K562 (cell line): ENCODE measurements around the gene TBRG1. TPM values are rescaled to one million over a fixed set of nuclear protein-coding genes. Genes with fewer than 3 reads are reported as not detected.
A peak's percentile ranks its signal among the peaks of the same experiment; 100 is the strongest.

ENCODE experiments used
- ATAC-seq: fragments of 200-7000 bp; cut with Tn5 transposase; 3 replicates; pipeline ENCODE4 v1.9.1; 2020; ENCODE audit warnings: moderate library complexity
- BruUV-seq: library from RNA; stranded (reverse); fragments of 400-500 nt; replicated peaks from 2 replicates; lab custom pipeline; 2021; lab: Mats Ljungman, UMichigan
- CTCF ChIA-PET: fragments of 300-600 bp; formaldehyde crosslinking; extraction: SDS; loops from one replicate; lab custom pipeline; 2021; ENCODE audit warnings: low intra/inter-chr PET ratio; lab: Yijun Ruan, JAX
- POLR2A ChIA-PET: fragments of 300-600, 350-650 bp; sonication (Branson Sonifier 250); formaldehyde crosslinking; extraction: SDS; loops from one replicate; lab custom pipeline; 2021; ENCODE audit warnings: antibody characterized with exemption, inconsistent platforms; lab: Yijun Ruan, JAX
- DNase-seq, 4 experiments: peaks; one replicate each; pipeline versions ENCODE4 v3.0.0 to v3.0.0-alpha.2; 2011 to 2018; ENCODE audit warnings: low spot score in 3 of 4, mixed read lengths in 3 of 4; ENCODE audit errors: extremely low read depth in 1 of 4
- FAIRE-seq: peaks from 2 replicates; lab custom pipeline; 2011; peaks lifted over from hg19 to GRCh38; lab: Jason Lieb, UNC
- H2AFZ ChIP-seq: 2 replicates; pipeline ENCODE4 v1.6.0; 2011; ENCODE audit warnings: low read depth, low read length, control low read depth, inconsistent platforms
- H3K27ac ChIP-seq: fragments of 200-600 bp; 3 replicates; pipeline ENCODE4 v1.8.0; 2011; ENCODE audit warnings: low read depth, mild to moderate bottlenecking, control low read depth, inconsistent platforms, low read length, moderate library complexity, mixed read lengths; ENCODE audit errors: extremely low read depth
- H3K27me3 ChIP-seq, 2 experiments: fragments of 300-600 bp in 1 of 2; 2 replicates in 1 of 2; 3 replicates in 1 of 2; pipeline versions ENCODE4 v1.6.0 to v1.8.0; 2011; ENCODE audit warnings: inconsistent platforms in 2 of 2, low read length in 2 of 2, mild to moderate bottlenecking in 1 of 2, mixed read lengths in 1 of 2, moderate library complexity in 1 of 2; ENCODE audit not compliant: control insufficient read depth in 2 of 2, insufficient read depth in 2 of 2
- H3K36me3 ChIP-seq: fragments of 300-600 bp; 3 replicates; pipeline ENCODE4 v1.8.0; 2011; ENCODE audit warnings: mild to moderate bottlenecking, low read length, inconsistent platforms; ENCODE audit not compliant: control insufficient read depth, insufficient read depth
- H3K4me1 ChIP-seq, 2 experiments: fragments of 200-600 bp in 1 of 2; replicated peaks in 1 of 2; 2 replicates in 1 of 2; 3 replicates in 1 of 2; pipeline versions ENCODE4 v1.5.1 to v1.8.0; 2011; ENCODE audit warnings: inconsistent platforms in 2 of 2, low read length in 2 of 2, mild to moderate bottlenecking in 1 of 2, mixed read lengths in 1 of 2, moderate library complexity in 1 of 2; ENCODE audit not compliant: control insufficient read depth in 2 of 2, insufficient read depth in 2 of 2
- H3K4me2 ChIP-seq: 2 replicates; pipeline ENCODE4 v1.6.1; 2011; ENCODE audit warnings: low read length, control low read depth, inconsistent platforms, mixed read lengths; ENCODE audit not compliant: insufficient read depth
- H3K4me3 ChIP-seq: fragments of 200-600 bp; sonication (generic), shearing (Covaris generic); 2 replicates; pipeline ENCODE4 v1.5.1; 2016; ENCODE audit warnings: control low read depth, inconsistent platforms
- H3K79me2 ChIP-seq: fragments of 200-600 bp; 3 replicates; pipeline ENCODE4 v1.8.0; 2011; ENCODE audit warnings: low read length, inconsistent platforms; ENCODE audit not compliant: control insufficient read depth, insufficient read depth
- H3K9ac ChIP-seq, 2 experiments: 2 replicates each; pipeline versions ENCODE4 v1.6.0 to v1.6.1; 2011; ENCODE audit warnings: low read depth in 2 of 2, low read length in 2 of 2, control low read depth in 1 of 2, inconsistent platforms in 1 of 2, mild to moderate bottlenecking in 1 of 2, mixed read lengths in 1 of 2; ENCODE audit not compliant: insufficient read depth in 1 of 2
- H3K9me1 ChIP-seq: one replicate; pipeline ENCODE4 v1.6.0; 2011; ENCODE audit warnings: inconsistent platforms, mild to moderate bottlenecking, low read length, moderate library complexity; ENCODE audit not compliant: control insufficient read depth, insufficient read depth
- H3K9me3 ChIP-seq: replicated peaks from 2 replicates; pipeline ENCODE4 v1.5.1; 2011; ENCODE audit warnings: low read depth, low read length, inconsistent platforms; ENCODE audit not compliant: control insufficient read depth, insufficient read depth
- H4K20me1 ChIP-seq: replicated peaks from 2 replicates; pipeline ENCODE4 v1.6.1; 2011; ENCODE audit warnings: low read length, inconsistent platforms, mixed read lengths; ENCODE audit not compliant: control insufficient read depth, insufficient read depth
- ARHGAP35 ChIP-seq: fragments of 450-650 bp; IDR thresholded peaks from 2 replicates; pipeline ENCODE4 v1.6.1; 2018; ENCODE audit not compliant: partially characterized antibody
- ATF1 ChIP-seq, 2 experiments: fragments of 450-650 bp in 1 of 2; IDR thresholded peaks; 2 replicates each; pipeline ENCODE4 v1.6.1; 2016; ENCODE audit warnings: missing compliant biosample characterization in 1 of 2, missing genetic modification characterization in 1 of 2
- CAMTA2 ChIP-seq: fragments of 250-450 bp; sonication (Bioruptor Pico); conservative IDR thresholded peaks from 2 replicates; pipeline ENCODE4 v1.5.1; 2022
- CBFA2T2 ChIP-seq: fragments of 450-650 bp; conservative IDR thresholded peaks from 2 replicates; pipeline ENCODE4 v1.6.1; 2017; ENCODE audit warnings: mild to moderate bottlenecking
- CEBPG ChIP-seq, 3 experiments: fragments of 200-800 bp in 1 of 3; sonication (Bioruptor generic) in 1 of 3; sonication (generic) in 1 of 3; formaldehyde crosslinking in 1 of 3; IDR thresholded peaks in 2 of 3; conservative IDR thresholded peaks in 1 of 3; 2 replicates each; pipeline versions ENCODE4 v1.6.1 to v1.8.0; 2016 to 2022; ENCODE audit warnings: missing compliant biosample characterization in 2 of 3, missing genetic modification characterization in 2 of 3, mild to moderate bottlenecking in 1 of 3, missing genetic modification reagents in 1 of 3
- CHD1 ChIP-seq: fragments of 200-600 bp; sonication (generic); IDR thresholded peaks from one replicate; pipeline ENCODE4 v1.6.1; 2012; ENCODE audit warnings: mild to moderate bottlenecking, moderate library complexity, low read length, inconsistent platforms
- CREBBP ChIP-seq: IDR thresholded peaks from one replicate; pipeline ENCODE4 v1.6.1; 2012; ENCODE audit warnings: low read depth, mild to moderate bottlenecking, control low read depth, inconsistent platforms, low read length
- HNRNPL ChIP-seq: fragments of 200-400 bp; formaldehyde crosslinking; IDR thresholded peaks from 2 replicates; pipeline ENCODE4 v1.6.1; 2017; ENCODE audit warnings: low read depth, mild to moderate bottlenecking, low read length
- RCOR1 ChIP-seq, 2 experiments: IDR thresholded peaks; 2 replicates each; pipeline ENCODE4 v1.6.1; 2012; ENCODE audit warnings: low read depth in 2 of 2, low read length in 2 of 2, borderline replicate concordance in 1 of 2, improper control_type of control experiment in 1 of 2
- TFAM ChIP-seq: fragments of 250-450 bp; sonication (Bioruptor Pico); conservative IDR thresholded peaks from 2 replicates; pipeline ENCODE4 v1.5.0; 2021; ENCODE audit warnings: mild to moderate bottlenecking, moderate library complexity
- TRIM24 ChIP-seq, 2 experiments: fragments of 450-650 bp; IDR thresholded peaks; 2 replicates each; pipeline ENCODE4 v1.6.1; 2016
- XRCC4 ChIP-seq: IDR thresholded peaks from one replicate; pipeline ENCODE4 v1.6.1; 2011; ENCODE audit not compliant: insufficient read depth, insufficient read length; ENCODE audit errors: extremely low read depth
- ZC3H11A ChIP-seq: IDR thresholded peaks from 2 replicates; pipeline ENCODE4 v1.6.1; 2012; ENCODE audit warnings: low read depth, low read length, improper control_type of control experiment
- WGBS: fragments of 100-300 bp; shearing (Covaris generic); methylation state at CpG from one replicate; pipeline ENCODE4 v1.1.6; 2016; ENCODE audit warnings: low coverage, mixed read lengths; ENCODE audit not compliant: insufficient coverage; ENCODE audit errors: missing lambda C conversion rate; 5-methylcytosine and 5-hydroxymethylcytosine counted together
- in situ Hi-C: fragments of 300-500 bp; cut with MboI; formaldehyde crosslinking; loops from 4 replicates; pipeline ENCODE4 v1.15.0; 2018; ENCODE audit warnings: inconsistent platforms, mixed read lengths
- intact Hi-C: fragments of 100-400 bp; cut with micrococcal nuclease; formaldehyde crosslinking; loops from 2 replicates; pipeline ENCODE4 v1.14.2; 2022
- polyA plus RNA-seq, 8 experiments: library from polyadenylated mRNA; depleted of rRNA in 4 of 8; stranded (reverse) in 5 of 8; unstranded in 3 of 8; fragments of >200 nt; fragmentation: Nextera tagmentation in 2 of 8; fragmentation: Illumina TruSeq in 1 of 8; extraction: Ambion mirVana in 2 of 8; extraction: Trizol in 1 of 8; gene quantifications; 2 replicates each; pipeline versions ENCODE4 v1.2.1 to v1.2.3, GENCODE V29; 2011 to 2014; ENCODE audit warnings: inconsistent platforms in 1 of 8, missing spikeins in 1 of 8
- total RNA-seq, 7 experiments: library from RNA; depleted of rRNA in 6 of 7; stranded (reverse); fragments of >200 nt in 6 of 7; fragmentation: Illumina TruSeq in 2 of 7; extraction: Trizol in 2 of 7; gene quantifications; 2 replicates each; pipeline versions ENCODE4 v1.2.1 to v1.2.3, GENCODE V29; 2011 to 2021; ENCODE audit warnings: low replicate concordance in 1 of 7
- TF ChIP-seq, protein P1 (sequence below), 2 experiments: fragments of 200-800 bp in 1 of 2; sonication (Bioruptor generic) in 1 of 2; sonication (generic) in 1 of 2; formaldehyde crosslinking in 1 of 2; IDR thresholded peaks in 1 of 2; conservative IDR thresholded peaks in 1 of 2; 2 replicates each; pipeline versions ENCODE4 v1.5.0 to v1.6.1; 2016 to 2020; ENCODE audit warnings: missing compliant biosample characterization in 1 of 2, missing genetic modification characterization in 1 of 2, missing genetic modification reagents in 1 of 2
- TF ChIP-seq, protein P2 (sequence below), 3 experiments: IDR thresholded peaks in 2 of 3; conservative IDR thresholded peaks in 1 of 3; 2 replicates each; pipeline ENCODE4 v1.5.1; 2011 to 2012; ENCODE audit warnings: low read length in 3 of 3, mild to moderate bottlenecking in 3 of 3, control low read depth in 2 of 3, improper control_type of control experiment in 1 of 3, inconsistent platforms in 1 of 3, low read depth in 1 of 3, mixed read lengths in 1 of 3, moderate library complexity in 1 of 3; ENCODE audit not compliant: insufficient read depth in 2 of 3
- TF ChIP-seq, protein P3 (sequence below): IDR thresholded peaks from 2 replicates; pipeline ENCODE4 v1.6.1; 2016; ENCODE audit warnings: missing genetic modification characterization, missing compliant biosample characterization

Gene TBRG1
- total and polyA plus RNA-seq, 9 of the 15 experiments (the other 6 are each of a cell fraction or from before 2014, with no cell fraction given) = 8.7 to 30.0 (median 20.2) TPM

DNA sequence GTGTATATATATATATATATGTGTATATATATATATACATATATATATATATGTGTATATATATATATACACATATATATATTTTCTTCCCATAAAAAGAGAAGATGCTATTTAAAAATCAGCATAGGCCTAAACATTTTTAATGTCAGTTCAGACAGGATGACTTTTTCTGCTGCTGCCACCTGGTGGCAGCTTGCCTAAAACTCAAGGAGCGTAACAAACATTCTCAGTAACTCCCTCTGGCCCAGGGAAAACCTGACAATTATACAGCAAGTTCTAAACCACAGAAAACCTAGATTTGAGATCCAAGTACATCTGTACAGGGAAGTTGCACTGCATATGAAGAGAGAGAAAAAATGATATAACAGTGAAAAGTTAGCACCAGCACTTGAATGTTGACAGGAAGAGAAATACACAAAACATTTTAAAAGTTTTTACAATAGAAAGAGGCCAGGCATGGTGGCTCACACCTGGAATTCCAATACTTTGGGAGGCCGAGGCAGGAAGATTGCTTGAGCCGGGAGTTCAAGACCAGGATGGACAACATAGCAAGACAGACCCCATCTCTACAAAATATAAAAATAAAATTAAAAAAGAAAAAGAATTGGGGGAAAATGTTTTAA is 36.3 kb upstream of the TBRG1 start:
- DNase-seq = peak; percentile 25 to 75 (median 41)
- TF ChIP-seq CREBBP (no peak), TRIM24 (IDR thresholded peaks at IDR 0.05) (no peak), RCOR1 (IDR thresholded peaks at IDR 0.05; ENCODE audit: borderline replicate concordance in 1 of 2, low read depth in 2 of 2, low read length in 2 of 2) (no peak), TFAM (CRISPR knock-in tag) (no peak), ARHGAP35 (no peak), ZC3H11A (no peak), CAMTA2 (CRISPR knock-in tag) (no peak), CEBPG (CRISPR knock-in tag; IDR thresholded peaks at IDR 0.05) (no peak), CEBPG (tag; conservative IDR thresholded peaks at IDR 0.05 in 1 of 2, IDR thresholded peaks at IDR 0.05 in 1 of 2) (no peak), XRCC4 (no peak), ATF1 (CRISPR knock-in tag; IDR thresholded peaks at IDR 0.05) (no peak), ATF1 (tag; IDR thresholded peaks at IDR 0.05) (no peak), CHD1 (no peak), CBFA2T2 (no peak), HNRNPL (no peak)
- TF ChIP-seq, protein P1, sequence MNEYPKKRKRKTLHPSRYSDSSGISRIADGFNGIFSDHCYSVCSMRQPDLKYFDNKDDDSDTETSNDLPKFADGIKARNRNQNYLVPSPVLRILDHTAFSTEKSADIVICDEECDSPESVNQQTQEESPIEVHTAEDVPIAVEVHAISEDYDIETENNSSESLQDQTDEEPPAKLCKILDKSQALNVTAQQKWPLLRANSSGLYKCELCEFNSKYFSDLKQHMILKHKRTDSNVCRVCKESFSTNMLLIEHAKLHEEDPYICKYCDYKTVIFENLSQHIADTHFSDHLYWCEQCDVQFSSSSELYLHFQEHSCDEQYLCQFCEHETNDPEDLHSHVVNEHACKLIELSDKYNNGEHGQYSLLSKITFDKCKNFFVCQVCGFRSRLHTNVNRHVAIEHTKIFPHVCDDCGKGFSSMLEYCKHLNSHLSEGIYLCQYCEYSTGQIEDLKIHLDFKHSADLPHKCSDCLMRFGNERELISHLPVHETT (CRISPR knock-in tag; conservative IDR thresholded peaks at IDR 0.05 in 1 of 2, IDR thresholded peaks at IDR 0.05 in 1 of 2) = no peak
- TF ChIP-seq, protein P2, sequence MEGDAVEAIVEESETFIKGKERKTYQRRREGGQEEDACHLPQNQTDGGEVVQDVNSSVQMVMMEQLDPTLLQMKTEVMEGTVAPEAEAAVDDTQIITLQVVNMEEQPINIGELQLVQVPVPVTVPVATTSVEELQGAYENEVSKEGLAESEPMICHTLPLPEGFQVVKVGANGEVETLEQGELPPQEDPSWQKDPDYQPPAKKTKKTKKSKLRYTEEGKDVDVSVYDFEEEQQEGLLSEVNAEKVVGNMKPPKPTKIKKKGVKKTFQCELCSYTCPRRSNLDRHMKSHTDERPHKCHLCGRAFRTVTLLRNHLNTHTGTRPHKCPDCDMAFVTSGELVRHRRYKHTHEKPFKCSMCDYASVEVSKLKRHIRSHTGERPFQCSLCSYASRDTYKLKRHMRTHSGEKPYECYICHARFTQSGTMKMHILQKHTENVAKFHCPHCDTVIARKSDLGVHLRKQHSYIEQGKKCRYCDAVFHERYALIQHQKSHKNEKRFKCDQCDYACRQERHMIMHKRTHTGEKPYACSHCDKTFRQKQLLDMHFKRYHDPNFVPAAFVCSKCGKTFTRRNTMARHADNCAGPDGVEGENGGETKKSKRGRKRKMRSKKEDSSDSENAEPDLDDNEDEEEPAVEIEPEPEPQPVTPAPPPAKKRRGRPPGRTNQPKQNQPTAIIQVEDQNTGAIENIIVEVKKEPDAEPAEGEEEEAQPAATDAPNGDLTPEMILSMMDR (IDR thresholded peaks at IDR 0.05 in 2 of 3, conservative IDR thresholded peaks at IDR 0.05 in 1 of 3; ENCODE audit: insufficient read depth in 2 of 3, low read depth in 1 of 3, low read length in 3 of 3) = peak; percentile 66 to 71 (median 67)
- TF ChIP-seq, protein P3, sequence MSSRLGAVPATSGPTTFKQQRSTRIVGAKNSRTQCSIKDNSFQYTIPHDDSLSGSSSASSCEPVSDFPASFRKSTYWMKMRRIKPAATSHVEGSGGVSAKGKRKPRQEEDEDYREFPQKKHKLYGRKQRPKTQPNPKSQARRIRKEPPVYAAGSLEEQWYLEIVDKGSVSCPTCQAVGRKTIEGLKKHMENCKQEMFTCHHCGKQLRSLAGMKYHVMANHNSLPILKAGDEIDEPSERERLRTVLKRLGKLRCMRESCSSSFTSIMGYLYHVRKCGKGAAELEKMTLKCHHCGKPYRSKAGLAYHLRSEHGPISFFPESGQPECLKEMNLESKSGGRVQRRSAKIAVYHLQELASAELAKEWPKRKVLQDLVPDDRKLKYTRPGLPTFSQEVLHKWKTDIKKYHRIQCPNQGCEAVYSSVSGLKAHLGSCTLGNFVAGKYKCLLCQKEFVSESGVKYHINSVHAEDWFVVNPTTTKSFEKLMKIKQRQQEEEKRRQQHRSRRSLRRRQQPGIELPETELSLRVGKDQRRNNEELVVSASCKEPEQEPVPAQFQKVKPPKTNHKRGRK = peak; percentile 70

More for the DNA sequence above, 36.3 kb upstream of the TBRG1 start:
- 2% methylated on average over 3 of the region's 3 CpGs for WGBS
- FAIRE-seq = peak; percentile 84
- CTCF ChIA-PET = interaction anchor here (0.7 to 1.6 kb wide), 7 partner anchors 121 to 516 kb away, joined by 3 to 9 read pairs (median 3); no protein-coding TSS in a partner anchor
- in situ Hi-C loops (loop anchor here (5.0 to 25.0 kb wide), 2 partner anchors 169 to 524 kb away; no protein-coding TSS in a partner anchor), intact Hi-C loops (loop anchor here (1.0 to 10.0 kb wide), 3 partner anchors 171 to 518 kb away; no protein-coding TSS in a partner anchor)
- Histone ChIP-seq H4K20me1 (no peaks in the 10 kb centered on the region), H3K27ac (no peak overlapping the region), H3K27me3 (no peaks in the 10 kb centered on the region), H2AFZ (no peak overlapping the region), H3K9ac (no peak overlapping the region), H3K4me3 (no peak overlapping the region), H3K79me2 (no peaks in the 10 kb centered on the region), H3K4me1 (peaks cover 0 to 5% of the 10 kb centered on the region in 2 experiments; a peak in 2 of 5 replicates), H3K9me1 (no peaks in the 10 kb centered on the region), H3K36me3 (no peaks in the 10 kb centered on the region), H3K4me2 (no peak overlapping the region), H3K9me3 (no peaks in the 10 kb centered on the region)
- no TSS peak for BruUV-seq
- POLR2A ChIA-PET = no interaction called here
- peak; percentile 84 for ATAC-seq
